Pancreas (tissue), 10 donors: Measurements from ENCODE around the gene TMEM45A. TPM values are rescaled to one million over a fixed set of nuclear protein-coding genes. Genes with fewer than 3 reads are reported as not detected.
"Not testable (repeated sequence)": the region's sequence is repeated elsewhere in the genome, so short reads cannot be mapped to it uniquely, and the experiment has no call there.

Experiments
- ATAC-seq, 4 donors: fragments of 200-7000 bp; cut with Tn5 transposase; one replicate each; pipeline versions ENCODE4 v1.8.0 to v1.9.1; 2020; ENCODE audit warnings: mild to moderate bottlenecking in 4 of 4, moderate library complexity in 4 of 4
- DNase-seq, 6 donors: peaks; one replicate each; pipeline ENCODE4 v3.0.0-alpha.2; 2020
- FAIRE-seq: peaks from 2 replicates; lab custom pipeline; 2012; peaks lifted over from hg19 to GRCh38; lab: Jason Lieb, UNC
- H3K27ac ChIP-seq, 4 donors: fragments of 200-600 bp; sonication (generic); 1 replicate in 3 of 4; 2 replicates in 1 of 4; pipeline versions ENCODE4 v1.5.0 to v1.8.0; 2020
- H3K27me3 ChIP-seq, 4 donors: fragments of 200-600 bp; one replicate each; pipeline ENCODE4 v1.8.0; 2021
- H3K36me3 ChIP-seq, 3 donors: fragments of 200-600 bp; sonication (generic) in 1 of 3; one replicate each; pipeline versions ENCODE4 v1.5.0 to v1.8.0; 2020 to 2021
- H3K4me1 ChIP-seq, 3 donors: fragments of 200-600 bp; one replicate each; pipeline ENCODE4 v1.8.0; 2021
- H3K4me3 ChIP-seq, 4 donors: fragments of 200-600 bp; sonication (generic) in 2 of 4; one replicate each; pipeline versions ENCODE4 v1.5.0 to v1.8.0; 2020 to 2021
- H3K9me3 ChIP-seq, 4 donors: fragments of 200-600 bp; one replicate each; pipeline ENCODE4 v1.8.0; 2021
- WGBS, 2 donors: extraction: QIAGEN DNeasy Blood & Tissue Kit; methylation state at CpG; one replicate each; pipeline ENCODE4 v1.1.7; 2013; 5-methylcytosine and 5-hydroxymethylcytosine counted together
- intact Hi-C, 3 donors: fragments of 100-400 bp; cut with DNase I; formaldehyde crosslinking; loops; one replicate each; pipeline versions ENCODE4 v1.11.1 to v1.14.2; 2022
- polyA plus RNA-seq, 2 donors: library from polyadenylated mRNA; stranded (reverse); fragments of 200-250 nt; gene quantifications; one replicate each; pipeline ENCODE4 v1.2.3, GENCODE V29; 2013
- total RNA-seq, 6 donors: library from RNA; stranded (reverse); fragmentation: NEBNext Ultra II Directional in 4 of 6; extraction: Animal tissue kit (Norgen Biotek cat#: 25700) in 4 of 6; gene quantifications; one replicate each; pipeline versions ENCODE4 v1.2.1 to v1.2.4, GENCODE V29; 2021 to 2023
- TF ChIP-seq, protein P1 (sequence below), 4 donors: fragments of 200-600 bp; sonication (generic) in 3 of 4; IDR thresholded peaks; one replicate each; pipeline versions ENCODE4 v1.5.0 to v1.8.0; 2021; ENCODE audit warnings: antibody characterized with exemption in 4 of 4
- donor health status: healthy with polysubstance abuse.
- donor health status: DM: no; HTN: no; CAD: no; lungs with moderate emphysema.
- donor health status: DM: no; HTN: no; CAD: no.
- donor health status: control.
- donor health status: control.
- donor health status: Bipolar disorder and iron deficiency.
- donor health status: DM: yes; HTN: yes; CAD: no.
- donor health status: DM: no; HTN: no; CAD: no.
- donor health status: DM: no; HTN: no; CAD: no.
- donor health status: DM: yes; HTN: yes; CAD: no.

The TMEM45A gene
- total and polyA plus RNA-seq, 8 donors = 4.2 to 15.1 (median 8.6) TPM

DNA sequence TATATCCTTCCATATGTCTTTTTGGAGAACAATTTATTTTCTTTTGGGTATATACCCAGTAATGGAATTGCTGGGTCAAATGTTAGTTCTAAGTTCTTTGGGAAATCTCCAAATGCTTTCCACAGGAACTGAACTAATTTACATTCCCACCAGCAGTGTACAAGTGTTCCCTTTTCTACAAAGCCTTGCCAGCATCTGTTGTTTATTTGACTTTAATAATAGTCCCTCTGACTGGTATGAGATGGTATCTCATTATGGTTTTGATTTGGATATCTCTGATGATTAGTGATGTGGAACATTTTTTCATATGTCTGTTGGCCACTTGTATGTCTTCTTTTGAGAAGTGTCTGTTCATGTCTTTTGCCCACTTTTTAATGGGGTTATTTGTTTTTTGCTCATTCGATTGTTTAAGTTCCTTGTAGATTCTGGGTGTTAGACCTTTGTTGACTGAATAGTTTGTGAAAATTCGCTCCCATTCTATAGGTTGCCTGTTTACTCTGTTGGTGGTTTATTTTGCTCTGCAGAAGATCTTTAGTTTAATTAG is 48.4 kb downstream of the TMEM45A start:
- Histone ChIP-seq H3K36me3 (no peaks in the 10 kb centered on the region), H3K27ac (no peak overlapping the region), H3K4me1 (peaks cover 0 to 8% (median 4%) of the 10 kb centered on the region in 3 donors), H3K27me3 (no peaks in the 10 kb centered on the region), H3K9me3 (no peaks in the 10 kb centered on the region), H3K4me3 (no peak overlapping the region)
- 94 to 95% methylated on average over 2 of the region's 2 CpGs for WGBS, 2 donors
- ATAC-seq (no peak), DNase-seq (no peak), FAIRE-seq (no peak)
- TF ChIP-seq, protein P1, sequence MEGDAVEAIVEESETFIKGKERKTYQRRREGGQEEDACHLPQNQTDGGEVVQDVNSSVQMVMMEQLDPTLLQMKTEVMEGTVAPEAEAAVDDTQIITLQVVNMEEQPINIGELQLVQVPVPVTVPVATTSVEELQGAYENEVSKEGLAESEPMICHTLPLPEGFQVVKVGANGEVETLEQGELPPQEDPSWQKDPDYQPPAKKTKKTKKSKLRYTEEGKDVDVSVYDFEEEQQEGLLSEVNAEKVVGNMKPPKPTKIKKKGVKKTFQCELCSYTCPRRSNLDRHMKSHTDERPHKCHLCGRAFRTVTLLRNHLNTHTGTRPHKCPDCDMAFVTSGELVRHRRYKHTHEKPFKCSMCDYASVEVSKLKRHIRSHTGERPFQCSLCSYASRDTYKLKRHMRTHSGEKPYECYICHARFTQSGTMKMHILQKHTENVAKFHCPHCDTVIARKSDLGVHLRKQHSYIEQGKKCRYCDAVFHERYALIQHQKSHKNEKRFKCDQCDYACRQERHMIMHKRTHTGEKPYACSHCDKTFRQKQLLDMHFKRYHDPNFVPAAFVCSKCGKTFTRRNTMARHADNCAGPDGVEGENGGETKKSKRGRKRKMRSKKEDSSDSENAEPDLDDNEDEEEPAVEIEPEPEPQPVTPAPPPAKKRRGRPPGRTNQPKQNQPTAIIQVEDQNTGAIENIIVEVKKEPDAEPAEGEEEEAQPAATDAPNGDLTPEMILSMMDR (IDR thresholded peaks at IDR 0.05) = no peak
- intact Hi-C loops = no loop called here

DNA sequence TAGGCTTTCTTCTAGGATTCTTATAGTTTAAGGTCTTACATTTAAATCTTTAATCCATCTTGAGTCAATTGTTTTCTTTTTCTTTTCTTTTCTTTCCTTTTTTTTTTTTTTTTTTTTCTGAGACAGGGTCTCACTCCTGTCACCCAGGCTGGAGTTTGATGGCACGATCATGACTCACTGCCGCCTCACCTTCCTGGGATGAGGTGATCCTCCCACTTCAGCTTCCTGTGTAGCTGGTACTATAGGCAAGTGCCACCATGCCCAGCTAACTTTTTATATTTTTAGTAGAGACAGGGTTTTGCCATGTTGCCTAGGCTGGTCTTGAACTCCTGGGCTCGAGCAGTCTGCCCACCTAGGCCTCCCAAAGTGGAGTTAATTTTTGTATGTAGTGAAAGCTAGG is 49.0 kb downstream of the TMEM45A start:
- 87 to 94% methylated on average over 3 of the region's 3 CpGs for WGBS, 2 donors
- H3K4me1 ChIP-seq, H3K9me3 ChIP-seq, ATAC-seq, H3K27ac ChIP-seq, H3K27me3 ChIP-seq, intact Hi-C loops, DNase-seq, H3K4me3 ChIP-seq, H3K36me3 ChIP-seq: not testable (repeated sequence)
- FAIRE-seq = peak; percentile 26

DNA sequence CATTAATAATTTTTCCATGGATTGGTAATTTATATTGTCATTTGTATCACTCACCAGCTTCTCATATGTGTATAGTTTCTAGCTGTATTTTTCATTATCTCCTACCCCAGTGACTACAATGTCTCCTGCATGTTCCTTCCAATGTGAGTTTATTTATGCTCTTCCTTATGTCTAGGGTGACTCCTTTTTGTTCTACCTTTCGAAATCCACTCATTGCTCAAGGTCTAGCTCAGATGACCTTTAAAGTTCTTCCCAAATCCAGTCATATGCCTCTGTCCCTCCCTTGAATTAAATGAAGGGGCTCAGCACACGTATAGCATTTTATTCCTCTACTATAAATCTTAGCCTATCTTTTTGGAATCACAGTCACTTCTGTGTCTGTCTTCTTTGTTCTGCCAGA is 53.0 kb downstream of the TMEM45A start:
- no peak for DNase-seq
- WGBS, 2 donors = 91 to 95% methylated on average over 2 of the region's 2 CpGs
- H3K36me3 ChIP-seq = no peaks in the 10 kb centered on the region
- no peak for ATAC-seq
- no peak overlapping the region for H3K4me3 ChIP-seq
- no peak overlapping the region for H3K27ac ChIP-seq
- intact Hi-C loops = no loop called here
- H3K9me3 ChIP-seq = no peaks in the 10 kb centered on the region
- TF ChIP-seq, protein P1 (IDR thresholded peaks at IDR 0.05) = no peak
- H3K4me1 ChIP-seq = no peaks in the 10 kb centered on the region
- FAIRE-seq = no peak
- no peaks in the 10 kb centered on the region for H3K27me3 ChIP-seq

DNA sequence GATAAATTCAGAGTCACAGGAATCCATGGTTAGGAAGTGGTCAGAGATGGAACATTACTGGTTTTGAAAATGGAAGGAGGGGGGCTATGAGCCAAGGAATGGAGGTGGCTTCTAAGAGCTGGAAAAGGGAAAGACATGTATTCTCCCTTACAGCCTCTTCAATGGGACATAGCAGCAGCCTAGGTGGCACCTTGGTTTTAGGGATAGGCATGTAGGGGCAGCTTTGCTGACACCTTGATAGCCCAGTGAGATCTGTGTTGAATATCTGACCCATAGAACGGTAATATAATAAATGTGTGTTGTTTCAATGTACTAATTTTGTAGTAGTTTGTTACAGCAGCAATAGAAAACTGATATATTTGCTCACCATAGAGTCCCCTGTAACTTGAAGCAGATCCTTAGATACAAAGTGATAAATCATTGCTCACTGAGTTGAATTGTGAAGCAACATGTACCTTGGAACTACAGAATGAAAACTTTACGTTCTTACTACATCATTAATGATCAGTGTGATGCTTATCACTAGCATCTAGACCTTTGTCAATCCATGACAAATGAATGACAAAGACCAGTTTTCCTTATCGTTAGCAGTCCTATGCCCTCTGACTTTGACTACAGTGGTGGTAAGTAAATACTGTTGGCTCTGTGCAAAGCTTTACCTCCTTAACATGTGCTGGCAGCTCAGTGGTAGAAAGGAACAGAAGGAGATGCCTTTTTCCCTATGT is 53.8 kb downstream of the TMEM45A start:
- Histone ChIP-seq H3K27ac (no peak overlapping the region), H3K4me3 (no peak overlapping the region), H3K4me1 (no peaks in the 10 kb centered on the region), H3K36me3 (no peaks in the 10 kb centered on the region), H3K27me3 (no peaks in the 10 kb centered on the region), H3K9me3 (no peaks in the 10 kb centered on the region)
- no peak for DNase-seq
- no peak for ATAC-seq
- no peak for FAIRE-seq
- TF ChIP-seq, protein P1 (IDR thresholded peaks at IDR 0.05) = no peak
- WGBS, 2 donors = 80 to 81% methylated on average over 3 of the region's 3 CpGs
- intact Hi-C loops = no loop called here

DNA sequence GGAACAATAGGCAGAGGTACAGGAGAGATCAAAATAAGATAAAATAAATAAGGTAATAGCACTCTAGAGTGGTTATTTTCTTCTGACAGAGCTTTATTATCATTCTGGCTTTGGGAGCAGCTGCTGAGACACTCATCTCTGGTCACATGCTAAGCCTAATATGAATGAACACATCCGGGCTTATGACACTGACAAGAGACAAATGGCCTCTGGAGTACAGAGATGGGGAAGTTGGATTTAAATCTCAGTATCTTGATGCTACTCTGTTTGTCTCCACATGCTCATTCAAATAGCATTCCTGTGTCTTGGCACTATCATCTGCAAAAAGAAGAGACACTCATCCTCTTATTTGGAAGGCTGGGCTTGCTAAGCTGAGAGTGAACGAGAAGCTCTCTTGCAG is 55.6 kb downstream of the TMEM45A start:
- WGBS, 2 donors = 40 to 64% methylated on average over 2 of the region's 2 CpGs

More for the DNA sequence above, 55.6 kb downstream of the TMEM45A start:
- intact Hi-C loops = no loop called here
- Histone ChIP-seq H3K36me3 (no peaks in the 10 kb centered on the region), H3K4me1 (no peaks in the 10 kb centered on the region), H3K27ac (no peak overlapping the region), H3K27me3 (no peaks in the 10 kb centered on the region), H3K4me3 (no peak overlapping the region), H3K9me3 (no peaks in the 10 kb centered on the region)
- TF ChIP-seq, protein P1 (IDR thresholded peaks at IDR 0.05) = no peak
- DNase-seq (no peak), ATAC-seq (peak in 1 of 4 donors; percentile 11), FAIRE-seq (no peak)
